Right kidney (tissue), 1 donor: ENCODE results near the gene LGALS9.
A peak's percentile ranks its signal among the peaks of the same experiment; 100 is the strongest.

Source experiments
- DNase-seq: peaks from one replicate; pipeline ENCODE4 v3.0.0-alpha.2; 2016

LGALS9 gene

GRCh38 chr17:27602721-27603420 is 28.1 kb upstream of the LGALS9 start:
- DNase-seq: no peak

- peak; percentile 59 for DNase-seq
These were observed 27.6 kb upstream of the LGALS9 start for GRCh38 chr17:27603421-27603770.

GRCh38 chr17:27603880-27604794 is 26.9 kb upstream of the LGALS9 start:
- DNase-seq: no peak

- DNase-seq: no peak
These were observed 25.6 kb upstream of the LGALS9 start for GRCh38 chr17:27605409-27605808.

GRCh38 chr17:27607521-27608091 is 23.4 kb upstream of the LGALS9 start:
- DNase-seq: no peak

GRCh38 chr17:27608328-27609230 is 22.4 kb upstream of the LGALS9 start:
- DNase-seq: no peak

- peak; percentile 44 for DNase-seq
These were observed 21.2 kb upstream of the LGALS9 start for GRCh38 chr17:27609611-27610303.

- DNase-seq: no peak
These were observed 20.7 kb upstream of the LGALS9 start for GRCh38 chr17:27610304-27610677.

- no peak for DNase-seq
These were observed 18.7 kb upstream of the LGALS9 start for GRCh38 chr17:27612160-27612770.

GRCh38 chr17:27613433-27613832 is 17.6 kb upstream of the LGALS9 start:
- DNase-seq: no peak

GRCh38 chr17:27615121-27615520 is 15.9 kb upstream of the LGALS9 start:
- DNase-seq: no peak

GRCh38 chr17:27616414-27616813 is 14.6 kb upstream of the LGALS9 start:
- no peak for DNase-seq

GRCh38 chr17:27618417-27618816 is 12.6 kb upstream of the LGALS9 start:
- no peak for DNase-seq

- DNase-seq: no peak
These were observed 10.3 kb upstream of the LGALS9 start for GRCh38 chr17:27620721-27621120.

- DNase-seq: no peak
These were observed 9.5 kb upstream of the LGALS9 start for GRCh38 chr17:27621536-27621935.

- DNase-seq: no peak
These were observed 8.9 kb upstream of the LGALS9 start for GRCh38 chr17:27621942-27622559.

- no peak for DNase-seq
These were observed 8.0 kb upstream of the LGALS9 start for GRCh38 chr17:27622986-27623385.

GRCh38 chr17:27623614-27624013 is 7.4 kb upstream of the LGALS9 start:
- DNase-seq: no peak

- DNase-seq: no peak
These were observed 6.4 kb upstream of the LGALS9 start for GRCh38 chr17:27624539-27624938.

- no peak for DNase-seq
These were observed 5.1 kb upstream of the LGALS9 start for GRCh38 chr17:27625856-27626255.

- DNase-seq: no peak
These were observed 3.5 kb upstream of the LGALS9 start for GRCh38 chr17:27627514-27627913.
